Loucy (cell line): ENCODE measurements around the gene BCL2L12.
"Not testable (repeated sequence)": the region's sequence is repeated elsewhere in the genome, so short reads cannot be mapped to it uniquely, and the experiment has no call there.

Experiments
- EZH2phosphoT487 ChIP-seq: fragments of 200-600 bp; IDR thresholded peaks from 2 replicates; pipeline ENCODE4 v1.6.1; 2018; ENCODE audit warnings: antibody characterized with exemption, mild to moderate bottlenecking, moderate library complexity, borderline replicate concordance
- TF ChIP-seq, protein P1 (sequence below): fragments of 200-600 bp; sonication (generic); conservative IDR thresholded peaks from 2 replicates; pipeline ENCODE4 v1.5.1; 2014; ENCODE audit warnings: mild to moderate bottlenecking, antibody characterized with exemption, low read length

- TF ChIP-seq, protein P1, sequence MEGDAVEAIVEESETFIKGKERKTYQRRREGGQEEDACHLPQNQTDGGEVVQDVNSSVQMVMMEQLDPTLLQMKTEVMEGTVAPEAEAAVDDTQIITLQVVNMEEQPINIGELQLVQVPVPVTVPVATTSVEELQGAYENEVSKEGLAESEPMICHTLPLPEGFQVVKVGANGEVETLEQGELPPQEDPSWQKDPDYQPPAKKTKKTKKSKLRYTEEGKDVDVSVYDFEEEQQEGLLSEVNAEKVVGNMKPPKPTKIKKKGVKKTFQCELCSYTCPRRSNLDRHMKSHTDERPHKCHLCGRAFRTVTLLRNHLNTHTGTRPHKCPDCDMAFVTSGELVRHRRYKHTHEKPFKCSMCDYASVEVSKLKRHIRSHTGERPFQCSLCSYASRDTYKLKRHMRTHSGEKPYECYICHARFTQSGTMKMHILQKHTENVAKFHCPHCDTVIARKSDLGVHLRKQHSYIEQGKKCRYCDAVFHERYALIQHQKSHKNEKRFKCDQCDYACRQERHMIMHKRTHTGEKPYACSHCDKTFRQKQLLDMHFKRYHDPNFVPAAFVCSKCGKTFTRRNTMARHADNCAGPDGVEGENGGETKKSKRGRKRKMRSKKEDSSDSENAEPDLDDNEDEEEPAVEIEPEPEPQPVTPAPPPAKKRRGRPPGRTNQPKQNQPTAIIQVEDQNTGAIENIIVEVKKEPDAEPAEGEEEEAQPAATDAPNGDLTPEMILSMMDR, result not testable (repeated sequence)
- not testable (repeated sequence) for TF ChIP-seq EZH2phosphoT487
Measured at GRCh38 chr19:49719420-49719819, 53.7 kb downstream of the BCL2L12 start.
